ENCODE results near the gene ZSCAN29. TPM values are rescaled to one million over a fixed set of nuclear protein-coding genes. Genes with fewer than 3 reads are reported as not detected.
"Not testable (repeated sequence)": the region's sequence is repeated elsewhere in the genome, so short reads cannot be mapped to it uniquely, and the experiment has no call there.

The ZSCAN29 gene
- total and polyA plus RNA-seq, 10 of the 15 experiments (the other 5 are each of a cell fraction or from before 2014, with no cell fraction given) = 1.7 to 26.0 (median 14.6) TPM

DNA sequence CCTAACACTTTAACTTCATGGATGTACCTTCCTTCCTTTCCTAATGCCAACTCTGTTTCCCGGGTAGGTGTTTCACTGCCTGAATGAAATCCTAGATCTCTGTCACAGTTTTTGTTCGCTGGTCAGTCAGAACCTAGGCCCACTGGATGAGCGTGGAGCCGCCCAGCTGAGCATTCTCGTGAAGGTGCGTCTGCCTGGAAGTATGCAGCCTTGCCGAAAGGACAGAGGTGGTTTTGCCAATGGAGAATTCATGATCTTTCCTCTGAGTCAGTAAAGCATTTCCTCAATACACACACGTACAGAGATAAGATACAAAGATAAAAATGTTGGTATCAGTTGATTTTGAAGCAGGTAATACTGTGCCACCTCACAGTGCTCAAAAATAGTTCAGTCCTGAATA is 32.8 kb upstream of the ZSCAN29 start (continued):
- TF ChIP-seq ZNF687 (IDR thresholded peaks at IDR 0.05) (no peak), SPI1 (IDR thresholded peaks at IDR 0.05; ENCODE audit: borderline replicate concordance, insufficient read depth, low read depth, low read length) (no peak), FOXK2 (IDR thresholded peaks at IDR 0.05) (no peak)

GRCh38 chr15:43402255-43402654 is 31.4 kb upstream of the ZSCAN29 start:
- no peak for DNase-seq (ENCODE audit: low read depth, low spot score)
- SMC1A ChIA-PET (ENCODE audit: uncharacterized antibody, unreplicated experiment) = interaction anchor here (1.1 kb wide), 1 partner anchor 16 kb away, joined by 3 read pairs; no protein-coding TSS in a partner anchor
- no peak overlapping the region for H2AFZ ChIP-seq (ENCODE audit: control insufficient read depth, low read depth, low read length)
- no peaks in the 10 kb centered on the region for H4K20me1 ChIP-seq (ENCODE audit: control insufficient read depth, insufficient read depth)
- H3K4me2 ChIP-seq (ENCODE audit: control insufficient read depth, insufficient read depth) = no peak overlapping the region
- FAIRE-seq = no peak
- H3K27me3 ChIP-seq (replicated peaks in 1 of 2; ENCODE audit: control insufficient read depth in 2 of 2, insufficient read depth in 2 of 2, low read length in 1 of 2) = no peaks in the 10 kb centered on the region
- in situ Hi-C loops (cut with MboI) (no loop called here), intact Hi-C loops (cut with micrococcal nuclease; ENCODE audit: unreplicated experiment) (no loop called here)
- H3K4me1 ChIP-seq (ENCODE audit: control insufficient read depth, insufficient read depth, low read length) = no peaks in the 10 kb centered on the region
- no peaks in the 10 kb centered on the region for H3K9me3 ChIP-seq (replicated peaks; ENCODE audit: control insufficient read depth, insufficient read depth, low read length)
- no peak overlapping the region for H3K9ac ChIP-seq (ENCODE audit: control insufficient read depth, insufficient read depth, low read length)
- TF ChIP-seq SIN3A (IDR thresholded peaks at IDR 0.05; ENCODE audit: low read depth, low read length) (no peak), RAD21 (IDR thresholded peaks at IDR 0.05; ENCODE audit: insufficient read depth, low read depth, low read length) (no peak), HDAC6 (IDR thresholded peaks at IDR 0.05; ENCODE audit: unreplicated experiment) (no peak), CEBPZ (IDR thresholded peaks at IDR 0.05; ENCODE audit: low read depth, low read length) (no peak), RBBP5 (conservative IDR thresholded peaks at IDR 0.05) (no peak)
- POLR2A ChIA-PET = no interaction called here
- no peaks in the 10 kb centered on the region for H3K79me2 ChIP-seq (ENCODE audit: control insufficient read depth, insufficient read depth, low read length)
- CTCF ChIA-PET = no interaction called here
- no peak for ATAC-seq
- RAD21 ChIA-PET (ENCODE audit: unreplicated experiment) = no interaction called here
- BruUV-seq (replicated peaks) = no TSS peak
- no peak overlapping the region for H3K27ac ChIP-seq (ENCODE audit: control insufficient read depth, insufficient read depth)
- 85% methylated on average over 3 of the region's 3 CpGs for WGBS (ENCODE audit: insufficient coverage, insufficient replicate concordance, low lambda C conversion rate, missing lambda C conversion rate)
- peaks cover 10 to 24% of the 10 kb centered on the region in 2 experiments for H3K36me3 ChIP-seq (ENCODE audit: control insufficient read depth in 2 of 2, insufficient read depth in 2 of 2, low read length in 1 of 2)
- H3K4me3 ChIP-seq = no peak overlapping the region

DNA sequence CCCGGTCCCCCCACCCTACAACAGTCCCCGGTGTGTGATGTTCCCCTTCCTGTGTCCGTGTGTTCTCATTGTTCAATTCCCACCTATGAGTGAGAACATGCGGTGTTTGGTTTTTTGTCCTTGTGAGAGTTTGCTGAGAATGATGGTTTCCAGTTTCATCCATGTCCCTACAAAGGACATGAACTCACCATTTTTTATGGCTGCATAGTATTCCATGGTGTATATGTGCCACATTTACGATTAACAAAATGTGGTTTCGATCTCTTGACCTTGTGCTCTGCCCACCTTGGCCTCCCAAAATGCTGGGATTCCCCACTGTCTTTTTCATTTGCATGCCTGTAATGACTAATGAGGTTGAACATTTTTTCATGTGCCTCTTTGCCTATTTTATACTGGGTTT is 22.7 kb upstream of the ZSCAN29 start:
- SMC1A ChIA-PET (ENCODE audit: uncharacterized antibody, unreplicated experiment); H3K9ac ChIP-seq (ENCODE audit: control insufficient read depth, insufficient read depth, low read length); H3K27me3 ChIP-seq (replicated peaks in 1 of 2; ENCODE audit: control insufficient read depth in 2 of 2, insufficient read depth in 2 of 2, low read length in 1 of 2); DNase-seq (ENCODE audit: low read depth, low spot score); H4K20me1 ChIP-seq (ENCODE audit: control insufficient read depth, insufficient read depth); CTCF ChIA-PET; H3K4me3 ChIP-seq; in situ Hi-C loops (cut with MboI); H2AFZ ChIP-seq (ENCODE audit: control insufficient read depth, low read depth, low read length); FAIRE-seq; POLR2A ChIA-PET; H3K4me2 ChIP-seq (ENCODE audit: control insufficient read depth, insufficient read depth); intact Hi-C loops (cut with micrococcal nuclease; ENCODE audit: unreplicated experiment); RAD21 ChIA-PET (ENCODE audit: unreplicated experiment); H3K9me3 ChIP-seq (replicated peaks; ENCODE audit: control insufficient read depth, insufficient read depth, low read length); H3K79me2 ChIP-seq (ENCODE audit: control insufficient read depth, insufficient read depth, low read length); ATAC-seq; H3K4me1 ChIP-seq (ENCODE audit: control insufficient read depth, insufficient read depth, low read length); H3K27ac ChIP-seq (ENCODE audit: control insufficient read depth, insufficient read depth); BruUV-seq (replicated peaks): not testable (repeated sequence)
- WGBS (ENCODE audit: insufficient coverage, insufficient replicate concordance, low lambda C conversion rate, missing lambda C conversion rate) = 81% methylated on average over 6 of the region's 6 CpGs
- H3K36me3 ChIP-seq (ENCODE audit: control insufficient read depth in 2 of 2, insufficient read depth in 2 of 2, low read length in 1 of 2) = peaks cover 7 to 27% of the 10 kb centered on the region in 2 experiments
